ENCODE data around the gene CYP2J2.

Gene CYP2J2

DNA sequence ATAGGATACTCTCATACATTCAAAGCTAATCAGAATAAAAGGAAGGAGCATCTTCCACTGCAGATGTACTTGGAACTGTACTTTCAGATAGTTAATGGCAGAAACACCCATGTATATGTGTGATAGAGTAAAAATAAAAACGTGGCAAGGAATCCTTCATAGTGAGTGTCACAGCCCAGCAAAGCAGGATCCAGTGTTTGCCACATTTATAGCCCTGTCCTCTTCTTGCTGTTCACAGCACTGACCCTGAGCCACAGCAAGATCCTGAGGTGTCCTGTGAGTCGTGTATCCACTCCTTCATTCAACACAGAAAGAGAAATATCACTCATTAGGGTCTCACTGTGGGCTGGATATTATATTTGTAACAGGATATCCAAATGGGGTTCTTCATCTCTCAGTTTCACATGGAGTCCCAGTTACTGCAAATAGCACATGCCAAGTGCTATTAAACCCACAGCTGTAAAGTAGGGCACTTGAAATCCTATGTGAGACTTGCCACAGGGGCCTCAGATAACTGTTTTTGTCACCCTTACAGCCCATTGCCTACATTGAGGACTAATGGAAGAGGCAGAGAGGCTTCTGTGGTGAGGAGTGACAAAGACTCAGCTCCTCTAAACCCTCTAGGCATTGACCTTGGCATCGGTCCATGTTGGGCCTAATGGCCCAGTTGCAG, 41.3 kb downstream of the CYP2J2 start:
- Histone ChIP-seq H3K36me3 (ENCODE audit: control insufficient read depth in 2 of 2, insufficient read depth in 1 of 2, low read length in 2 of 2) (no peaks in the 10 kb centered on the region), H3K4me1 (ENCODE audit: control insufficient read depth, insufficient read depth, low read length) (no peaks in the 10 kb centered on the region), H3K9me3 (ENCODE audit: control insufficient read depth, insufficient read depth, low read depth, low read length) (no peaks in the 10 kb centered on the region), H3K27ac (ENCODE audit: extremely low read depth, low read depth, low read length) (no peak overlapping the region), H3K4me3 (ENCODE audit: low read depth, low read length) (no peak overlapping the region)
- CTCF ChIA-PET = interaction anchor here (1.7 to 3.4 kb wide), 2 partner anchors 17 to 62 kb away, joined by 8 to 20 read pairs; no protein-coding TSS in a partner anchor
- POLR2A ChIA-PET = no interaction called here
- no peak for TF ChIP-seq ZNF132 (tag by site-specific recombination; IDR thresholded peaks at IDR 0.05; ENCODE audit: borderline replicate concordance)
- no peak for TF ChIP-seq ZFP3 (tag by site-specific recombination; IDR thresholded peaks at IDR 0.05; ENCODE audit: low read depth)
- TF ChIP-seq, protein P1, sequence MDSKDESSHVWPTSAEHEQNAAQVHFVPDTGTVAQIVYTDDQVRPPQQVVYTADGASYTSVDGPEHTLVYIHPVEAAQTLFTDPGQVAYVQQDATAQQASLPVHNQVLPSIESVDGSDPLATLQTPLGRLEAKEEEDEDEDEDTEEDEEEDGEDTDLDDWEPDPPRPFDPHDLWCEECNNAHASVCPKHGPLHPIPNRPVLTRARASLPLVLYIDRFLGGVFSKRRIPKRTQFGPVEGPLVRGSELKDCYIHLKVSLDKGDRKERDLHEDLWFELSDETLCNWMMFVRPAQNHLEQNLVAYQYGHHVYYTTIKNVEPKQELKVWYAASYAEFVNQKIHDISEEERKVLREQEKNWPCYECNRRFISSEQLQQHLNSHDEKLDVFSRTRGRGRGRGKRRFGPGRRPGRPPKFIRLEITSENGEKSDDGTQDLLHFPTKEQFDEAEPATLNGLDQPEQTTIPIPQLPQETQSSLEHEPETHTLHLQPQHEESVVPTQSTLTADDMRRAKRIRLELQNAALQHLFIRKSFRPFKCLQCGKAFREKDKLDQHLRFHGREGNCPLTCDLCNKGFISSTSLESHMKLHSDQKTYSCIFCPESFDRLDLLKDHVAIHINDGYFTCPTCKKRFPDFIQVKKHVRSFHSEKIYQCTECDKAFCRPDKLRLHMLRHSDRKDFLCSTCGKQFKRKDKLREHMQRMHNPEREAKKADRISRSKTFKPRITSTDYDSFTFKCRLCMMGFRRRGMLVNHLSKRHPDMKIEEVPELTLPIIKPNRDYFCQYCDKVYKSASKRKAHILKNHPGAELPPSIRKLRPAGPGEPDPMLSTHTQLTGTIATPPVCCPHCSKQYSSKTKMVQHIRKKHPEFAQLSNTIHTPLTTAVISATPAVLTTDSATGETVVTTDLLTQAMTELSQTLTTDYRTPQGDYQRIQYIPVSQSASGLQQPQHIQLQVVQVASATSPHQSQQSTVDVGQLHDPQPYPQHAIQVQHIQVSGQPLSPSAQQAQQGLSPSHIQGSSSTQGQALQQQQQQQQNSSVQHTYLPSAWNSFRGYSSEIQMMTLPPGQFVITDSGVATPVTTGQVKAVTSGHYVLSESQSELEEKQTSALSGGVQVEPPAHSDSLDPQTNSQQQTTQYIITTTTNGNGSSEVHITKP (tag by site-specific recombination; IDR thresholded peaks at IDR 0.05) = peak; percentile 26; the same call in 1 of the 2 replicates
- no peak for TF ChIP-seq ZFP69B (tag by site-specific recombination; IDR thresholded peaks at IDR 0.05)

DNA sequence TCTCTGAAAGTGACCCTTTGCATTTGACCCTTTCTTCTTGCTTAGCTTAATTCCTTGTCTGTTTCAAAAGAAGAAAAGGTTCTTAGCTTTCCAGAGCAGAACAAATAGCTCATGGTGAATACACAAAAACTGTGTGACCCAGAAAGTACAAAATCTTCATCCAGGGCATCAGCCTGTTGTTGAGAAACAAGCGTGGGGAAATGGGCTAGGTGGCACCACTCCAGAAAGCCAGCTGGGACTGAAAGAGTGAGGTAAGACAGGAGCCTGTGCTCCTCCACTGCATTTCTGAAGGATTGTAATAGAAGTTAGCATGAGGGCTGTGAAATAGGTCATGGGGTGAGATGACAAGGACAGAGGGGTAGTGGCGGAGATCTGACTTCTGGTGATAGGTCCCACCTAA, 45.8 kb downstream of the CYP2J2 start:
- Histone ChIP-seq H3K36me3 (ENCODE audit: control insufficient read depth in 2 of 2, insufficient read depth in 1 of 2, low read length in 2 of 2) (no peaks in the 10 kb centered on the region), H3K9me3 (ENCODE audit: control insufficient read depth, insufficient read depth, low read depth, low read length) (no peaks in the 10 kb centered on the region), H3K4me1 (ENCODE audit: control insufficient read depth, insufficient read depth, low read length) (no peaks in the 10 kb centered on the region), H3K27ac (ENCODE audit: extremely low read depth, low read depth, low read length) (no peak overlapping the region), H3K4me3 (ENCODE audit: low read depth, low read length) (no peak overlapping the region)
- CTCF ChIA-PET = interaction anchor here (0.5 to 6.5 kb wide), 7 partner anchors 16 to 1941 kb away, joined by 3 to 177 read pairs (median 15); no protein-coding TSS in a partner anchor
- POLR2A ChIA-PET = no interaction called here
- TF ChIP-seq, protein P2, sequence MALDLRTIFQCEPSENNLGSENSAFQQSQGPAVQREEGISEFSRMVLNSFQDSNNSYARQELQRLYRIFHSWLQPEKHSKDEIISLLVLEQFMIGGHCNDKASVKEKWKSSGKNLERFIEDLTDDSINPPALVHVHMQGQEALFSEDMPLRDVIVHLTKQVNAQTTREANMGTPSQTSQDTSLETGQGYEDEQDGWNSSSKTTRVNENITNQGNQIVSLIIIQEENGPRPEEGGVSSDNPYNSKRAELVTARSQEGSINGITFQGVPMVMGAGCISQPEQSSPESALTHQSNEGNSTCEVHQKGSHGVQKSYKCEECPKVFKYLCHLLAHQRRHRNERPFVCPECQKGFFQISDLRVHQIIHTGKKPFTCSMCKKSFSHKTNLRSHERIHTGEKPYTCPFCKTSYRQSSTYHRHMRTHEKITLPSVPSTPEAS (tag by site-specific recombination; IDR thresholded peaks at IDR 0.05) = no peak
- TF ChIP-seq, protein P3, sequence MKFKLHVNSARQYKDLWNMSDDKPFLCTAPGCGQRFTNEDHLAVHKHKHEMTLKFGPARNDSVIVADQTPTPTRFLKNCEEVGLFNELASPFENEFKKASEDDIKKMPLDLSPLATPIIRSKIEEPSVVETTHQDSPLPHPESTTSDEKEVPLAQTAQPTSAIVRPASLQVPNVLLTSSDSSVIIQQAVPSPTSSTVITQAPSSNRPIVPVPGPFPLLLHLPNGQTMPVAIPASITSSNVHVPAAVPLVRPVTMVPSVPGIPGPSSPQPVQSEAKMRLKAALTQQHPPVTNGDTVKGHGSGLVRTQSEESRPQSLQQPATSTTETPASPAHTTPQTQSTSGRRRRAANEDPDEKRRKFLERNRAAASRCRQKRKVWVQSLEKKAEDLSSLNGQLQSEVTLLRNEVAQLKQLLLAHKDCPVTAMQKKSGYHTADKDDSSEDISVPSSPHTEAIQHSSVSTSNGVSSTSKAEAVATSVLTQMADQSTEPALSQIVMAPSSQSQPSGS (tag by site-specific recombination; IDR thresholded peaks at IDR 0.05; ENCODE audit: low read depth) = no peak
- TF ChIP-seq SP7 (tag by site-specific recombination; IDR thresholded peaks at IDR 0.05) (no peak), ZNF416 (tag by site-specific recombination; IDR thresholded peaks at IDR 0.05) (no peak), HOXD13 (CRISPR knock-in tag; IDR thresholded peaks at IDR 0.05; ENCODE audit: borderline replicate concordance) (no peak), ZNF501 (tag by site-specific recombination; IDR thresholded peaks at IDR 0.05) (no peak), ZFHX2 (tag by site-specific recombination; conservative IDR thresholded peaks at IDR 0.05) (no peak)

DNA sequence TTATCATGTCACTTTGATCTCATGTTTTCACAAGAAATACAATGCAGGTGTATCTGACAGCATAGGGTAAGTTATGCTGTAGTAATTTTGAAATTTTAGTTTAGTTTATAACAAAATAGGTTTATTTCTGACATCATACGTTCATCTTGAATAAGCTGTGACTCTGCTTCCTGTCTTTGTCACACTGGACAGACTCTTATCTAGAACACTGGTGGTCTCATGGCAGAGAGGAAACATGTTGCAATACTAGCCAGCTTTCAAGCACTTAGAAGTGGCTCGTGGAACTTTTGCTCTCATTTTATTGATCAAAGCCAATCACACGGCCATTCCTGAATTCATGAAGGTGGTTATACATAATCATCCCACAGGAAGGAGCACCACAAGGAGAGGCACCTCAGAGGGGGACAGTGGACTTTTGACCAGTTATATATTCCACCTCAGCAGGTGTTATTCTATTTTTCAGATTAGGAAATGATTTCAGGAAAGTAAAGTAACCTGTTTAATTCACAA, 46.5 kb downstream of the CYP2J2 start:
- POLR2A ChIA-PET = no interaction called here
- CTCF ChIA-PET = interaction anchor here (0.7 to 6.5 kb wide), 11 partner anchors 9 to 1940 kb away, joined by 3 to 177 read pairs (median 8); no protein-coding TSS in a partner anchor
- no peaks in the 10 kb centered on the region for H3K36me3 ChIP-seq (ENCODE audit: control insufficient read depth in 2 of 2, insufficient read depth in 1 of 2, low read length in 2 of 2)
- TF ChIP-seq ZNF776 (tag by site-specific recombination; IDR thresholded peaks at IDR 0.05; ENCODE audit: borderline replicate concordance) (no peak), ZNF10 (tag by site-specific recombination; IDR thresholded peaks at IDR 0.05) (no peak), ZNF501 (tag by site-specific recombination; IDR thresholded peaks at IDR 0.05) (no peak), RBAK (tag by site-specific recombination; IDR thresholded peaks at IDR 0.05) (no peak), ZIC2 (tag by site-specific recombination; IDR thresholded peaks at IDR 0.05) (no peak), ZNF202 (tag by site-specific recombination; IDR thresholded peaks at IDR 0.05; ENCODE audit: borderline replicate concordance) (no peak), ZNF184 (tag by site-specific recombination; IDR thresholded peaks at IDR 0.05) (no peak), ZNF433 (tag by site-specific recombination; IDR thresholded peaks at IDR 0.05; ENCODE audit: low read depth) (no peak), ZNF530 (tag by site-specific recombination; IDR thresholded peaks at IDR 0.05; ENCODE audit: low read depth) (no peak), ZNF16 (tag by site-specific recombination; IDR thresholded peaks at IDR 0.05; ENCODE audit: low read depth) (no peak)
- TF ChIP-seq, protein P4, sequence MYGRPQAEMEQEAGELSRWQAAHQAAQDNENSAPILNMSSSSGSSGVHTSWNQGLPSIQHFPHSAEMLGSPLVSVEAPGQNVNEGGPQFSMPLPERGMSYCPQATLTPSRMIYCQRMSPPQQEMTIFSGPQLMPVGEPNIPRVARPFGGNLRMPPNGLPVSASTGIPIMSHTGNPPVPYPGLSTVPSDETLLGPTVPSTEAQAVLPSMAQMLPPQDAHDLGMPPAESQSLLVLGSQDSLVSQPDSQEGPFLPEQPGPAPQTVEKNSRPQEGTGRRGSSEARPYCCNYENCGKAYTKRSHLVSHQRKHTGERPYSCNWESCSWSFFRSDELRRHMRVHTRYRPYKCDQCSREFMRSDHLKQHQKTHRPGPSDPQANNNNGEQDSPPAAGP (tag by site-specific recombination; IDR thresholded peaks at IDR 0.05) = no peak
- TF ChIP-seq, protein P5, sequence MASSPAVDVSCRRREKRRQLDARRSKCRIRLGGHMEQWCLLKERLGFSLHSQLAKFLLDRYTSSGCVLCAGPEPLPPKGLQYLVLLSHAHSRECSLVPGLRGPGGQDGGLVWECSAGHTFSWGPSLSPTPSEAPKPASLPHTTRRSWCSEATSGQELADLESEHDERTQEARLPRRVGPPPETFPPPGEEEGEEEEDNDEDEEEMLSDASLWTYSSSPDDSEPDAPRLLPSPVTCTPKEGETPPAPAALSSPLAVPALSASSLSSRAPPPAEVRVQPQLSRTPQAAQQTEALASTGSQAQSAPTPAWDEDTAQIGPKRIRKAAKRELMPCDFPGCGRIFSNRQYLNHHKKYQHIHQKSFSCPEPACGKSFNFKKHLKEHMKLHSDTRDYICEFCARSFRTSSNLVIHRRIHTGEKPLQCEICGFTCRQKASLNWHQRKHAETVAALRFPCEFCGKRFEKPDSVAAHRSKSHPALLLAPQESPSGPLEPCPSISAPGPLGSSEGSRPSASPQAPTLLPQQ (tag by site-specific recombination; IDR thresholded peaks at IDR 0.05) = no peak

More for the DNA sequence above, 46.5 kb downstream of the CYP2J2 start:
- Histone ChIP-seq H3K27ac (ENCODE audit: extremely low read depth, low read depth, low read length) (no peak overlapping the region), H3K9me3 (ENCODE audit: control insufficient read depth, insufficient read depth, low read depth, low read length) (no peaks in the 10 kb centered on the region), H3K4me3 (ENCODE audit: low read depth, low read length) (no peak overlapping the region), H3K4me1 (ENCODE audit: control insufficient read depth, insufficient read depth, low read length) (no peaks in the 10 kb centered on the region)

Measured in HEK293 (cell line).